Transverse colon (tissue), 4 donors: ENCODE data around the gene PRR7. TPM values are rescaled to one million over a fixed set of nuclear protein-coding genes. Genes with fewer than 3 reads are reported as not detected.

Experiments used
- DNase-seq: peaks from one replicate; pipeline ENCODE4 v3.0.0-alpha.2; 2019
- H3K27ac ChIP-seq, 4 donors: fragments of 200-600 bp; sonication (generic); 2 replicates each; pipeline ENCODE4 v1.5.1; 2016 to 2018; ENCODE audit warnings: inconsistent platforms in 4 of 4
- H3K27me3 ChIP-seq: fragments of 200-600 bp; sonication (generic); 2 replicates; pipeline ENCODE4 v1.5.1; 2017; ENCODE audit warnings: inconsistent platforms
- H3K36me3 ChIP-seq, 4 donors: fragments of 200-600 bp; sonication (generic); 2 replicates each; pipeline ENCODE4 v1.5.1; 2017 to 2019; ENCODE audit warnings: inconsistent platforms in 4 of 4
- H3K4me1 ChIP-seq, 4 donors: fragments of 200-600 bp; sonication (generic); 2 replicates each; pipeline ENCODE4 v1.5.1; 2017 to 2020; ENCODE audit warnings: inconsistent platforms in 4 of 4
- H3K4me3 ChIP-seq, 4 donors: fragments of 200-600 bp; sonication (generic); 1 replicate in 1 of 4; 2 replicates in 3 of 4; pipeline versions ENCODE4 v1.5.1 to v1.6.1; 2017 to 2019; ENCODE audit warnings: inconsistent platforms in 4 of 4
- H3K9me3 ChIP-seq, 2 donors: fragments of 200-600 bp; sonication (generic); 2 replicates each; pipeline ENCODE4 v1.5.1; 2017 to 2019; ENCODE audit warnings: inconsistent platforms in 2 of 2
- CTCF ChIP-seq, 5 experiments: fragments of 200-600 bp in 3 of 5; fragments of 450-650 bp in 2 of 5; sonication (generic) in 3 of 5; IDR thresholded peaks; 1 replicate in 2 of 5; 2 replicates in 3 of 5; pipeline ENCODE4 v1.5.1; 2016 to 2017; ENCODE audit warnings: antibody characterized with exemption in 5 of 5, inconsistent platforms in 3 of 5, mild to moderate bottlenecking in 2 of 5, moderate library complexity in 1 of 5
- EP300 ChIP-seq: sonication (generic); formaldehyde crosslinking; IDR thresholded peaks from one replicate; pipeline ENCODE4 v1.6.1; 2017; ENCODE audit warnings: antibody characterized with exemption, low read depth
- POLR2A ChIP-seq: fragments of 450-650 bp; IDR thresholded peaks from one replicate; pipeline ENCODE4 v1.6.1; 2016; ENCODE audit warnings: antibody characterized with exemption, mild to moderate bottlenecking, moderate library complexity
- POLR2AphosphoS5 ChIP-seq, 3 donors: sonication (generic); formaldehyde crosslinking; IDR thresholded peaks; one replicate each; pipeline ENCODE4 v1.6.1; 2016; ENCODE audit warnings: antibody characterized with exemption in 3 of 3
- whole genome bisulfite sequencing, 2 donors: methylation state at CpG; one replicate each; pipeline ENCODE4 v1.1.5; 2018; ENCODE audit warnings: low coverage in 1 of 2; 5-methylcytosine and 5-hydroxymethylcytosine counted together
- in situ Hi-C, 4 donors: fragments of 200-750 bp; cut with MboI; loops; one replicate each; pipeline versions ENCODE4 v1.15.0 to v1.15.1; 2017; ENCODE audit warnings: low sequenced_read_pairs in 3 of 4, low pct_ligation_motif_present in 1 of 4, low pct_unique_long_range_greater_than_20kb in 1 of 4
- intact Hi-C: fragments of 100-400 bp; cut with DNase I; formaldehyde crosslinking; loops from one replicate; pipeline ENCODE4 v1.15.1; 2023; ENCODE audit warnings: low total_unique reads
- total RNA-seq, 4 donors: library from RNA; depleted of rRNA; stranded (reverse); fragments of >200 nt; gene quantifications; one replicate each; pipeline ENCODE4 v1.1.0, GENCODE V29; 2016

The PRR7 gene
- total RNA-seq, 4 donors from 2014 or later = 2.1 to 5.0 (median 2.5) TPM; not detected in 1

- Histone ChIP-seq H3K4me3 (no peak overlapping the region), H3K36me3 (no peaks in the 10 kb centered on the region), H3K9me3 (no peaks in the 10 kb centered on the region), H3K27me3 (no peaks in the 10 kb centered on the region), H3K27ac (peak overlapping the region; percentile 91 to 96 (median 94)), H3K4me1 (peaks cover 25 to 70% (median 51%) of the 10 kb centered on the region in 4 donors)
- intact Hi-C loops (no loop called here), in situ Hi-C loops (no loop called here)
- 75% methylated on average over 7 of the region's 7 CpGs; no CpG with 5 or more reads in 1 of the 2 donors for WGBS, 2 donors
- no peak for DNase-seq
- TF ChIP-seq POLR2A (no peak), CTCF (IDR thresholded peaks at IDR 0.05) (no peak), POLR2AphosphoS5 (IDR thresholded peaks at IDR 0.05) (no peak), EP300 (no peak)
These were observed 46.2 kb downstream of the PRR7 start for GRCh38 chr5:177492841-177493240.

- intact Hi-C loops = no loop called here
- Histone ChIP-seq H3K36me3 (no peaks in the 10 kb centered on the region), H3K9me3 (no peaks in the 10 kb centered on the region), H3K4me1 (peaks cover 29 to 78% (median 57%) of the 10 kb centered on the region in 4 donors), H3K27ac (peak overlapping the region; percentile 91 to 96 (median 94)), H3K4me3 (no peak overlapping the region), H3K27me3 (peaks cover 10% of the 10 kb centered on the region)
- in situ Hi-C loops = no loop called here
- WGBS, 2 donors = 74 to 80% methylated on average over 2 to 5 of the region's 5 CpGs
- TF ChIP-seq CTCF (IDR thresholded peaks at IDR 0.05) = no peak
- DNase-seq = no peak
These were observed 47.3 kb downstream of the PRR7 start for GRCh38 chr5:177493795-177494345.

GRCh38 chr5:177494346-177495195 lies 48.0 kb downstream of the PRR7 start:
- no peaks in the 10 kb centered on the region for H3K9me3 ChIP-seq
- no peak for TF ChIP-seq POLR2A
- no peak for TF ChIP-seq EP300
- TF ChIP-seq CTCF (IDR thresholded peaks at IDR 0.05) = peak in 2 of 5 experiments; percentile 19 to 22
- TF ChIP-seq POLR2AphosphoS5 (IDR thresholded peaks at IDR 0.05) = peak in 1 of 3 donors; percentile 27
- peaks cover 10% of the 10 kb centered on the region for H3K27me3 ChIP-seq
- peak overlapping the region in 2 of 4 donors; percentile 65 to 80 for H3K4me3 ChIP-seq
- in situ Hi-C loops (no loop called here), intact Hi-C loops (no loop called here)
- DNase-seq = peak; percentile 51
- H3K36me3 ChIP-seq = no peaks in the 10 kb centered on the region
- WGBS, 2 donors = 56% methylated on average over 10 of the region's 11 CpGs; no CpG with 5 or more reads in 1 of the 2 donors
- peaks cover 27 to 76% (median 50%) of the 10 kb centered on the region in 4 donors for H3K4me1 ChIP-seq
- peak overlapping the region; percentile 91 to 96 (median 94) for H3K27ac ChIP-seq

GRCh38 chr5:177495243-177496060 lies 48.8 kb downstream of the PRR7 start:
- in situ Hi-C loops (no loop called here), intact Hi-C loops (loop anchor here (2.0 kb wide), 2 partner anchors 39 to 69 kb away; partner anchors contain the start of gene GRK6)
- TF ChIP-seq POLR2A (peak; percentile 39), EP300 (no peak), POLR2AphosphoS5 (IDR thresholded peaks at IDR 0.05) (peak in 2 of 3 donors; percentile 25 to 67), CTCF (IDR thresholded peaks at IDR 0.05) (no peak)
- H3K4me1 ChIP-seq = peaks cover 26 to 71% (median 46%) of the 10 kb centered on the region in 4 donors
- H3K9me3 ChIP-seq = no peaks in the 10 kb centered on the region
- WGBS, 2 donors = 55% methylated on average over 14 of the region's 14 CpGs; no CpG with 5 or more reads in 1 of the 2 donors
- H3K4me3 ChIP-seq = peak overlapping the region in 3 of 4 donors; percentile 54 to 80 (median 65)
- H3K27me3 ChIP-seq = peaks cover 10% of the 10 kb centered on the region
- peak; percentile 70 for DNase-seq
- H3K27ac ChIP-seq = peak overlapping the region; percentile 91 to 96 (median 94)
- no peaks in the 10 kb centered on the region for H3K36me3 ChIP-seq
